ENCODE measurements around the gene GRHPR. TPM values are rescaled to one million over a fixed set of nuclear protein-coding genes. Genes with fewer than 3 reads are reported as not detected.

GRHPR gene
- total RNA-seq, 1 donor from 2014 or later = 99.2 TPM

DNA sequence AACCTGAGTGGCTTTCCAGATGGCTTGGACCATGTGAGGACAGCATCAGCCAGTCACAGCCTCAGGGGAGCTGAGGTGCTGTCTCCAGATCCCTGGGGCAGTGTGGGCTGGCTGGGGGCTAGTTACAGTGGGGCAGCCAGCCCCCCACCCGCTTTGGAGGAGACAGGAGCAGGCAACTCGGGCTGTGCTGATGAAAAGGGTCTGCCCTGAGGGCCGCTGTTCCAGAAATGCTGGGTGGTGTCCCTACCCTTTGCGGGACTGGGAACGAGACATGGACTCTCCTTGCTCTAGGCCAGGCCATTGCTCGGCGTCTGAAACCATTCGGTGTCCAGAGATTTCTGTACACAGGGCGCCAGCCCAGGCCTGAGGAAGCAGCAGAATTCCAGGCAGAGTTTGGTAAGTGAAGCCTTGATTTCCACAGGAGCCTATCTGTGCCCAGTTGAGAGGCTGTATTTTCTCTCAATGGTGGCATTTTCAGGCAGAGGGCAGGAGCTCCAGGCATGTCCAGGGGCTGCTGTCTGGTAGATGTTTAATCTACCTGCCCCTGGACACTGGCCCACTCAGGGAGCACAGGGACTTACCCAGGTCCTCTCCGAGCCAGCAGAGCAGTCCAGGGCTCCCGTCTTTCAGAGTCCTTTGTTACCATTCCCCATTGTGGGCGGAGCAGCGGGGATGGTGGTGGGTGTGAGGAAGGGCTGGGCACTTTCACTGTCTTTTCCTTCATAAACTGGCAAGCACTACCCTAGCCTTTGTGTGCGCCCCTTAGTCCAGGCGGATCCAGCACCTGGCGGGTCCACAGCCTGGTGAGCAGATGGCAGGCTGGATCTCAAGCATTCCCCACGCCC lies 7.2 kb downstream of the GRHPR start:
- no peak overlapping the region for H3K4me3 ChIP-seq (ENCODE audit: low read length in 3 of 3)
- no peak overlapping the region for H3K9ac ChIP-seq (ENCODE audit: low read depth in 1 of 3, low read length in 3 of 3)
- H3K36me3 ChIP-seq (ENCODE audit: control insufficient read depth in 3 of 3, insufficient read depth in 3 of 3, low read length in 3 of 3) = peaks cover 70 to 83% (median 77%) of the 10 kb centered on the region in 3 donors
- no peaks in the 10 kb centered on the region for H3K9me3 ChIP-seq (ENCODE audit: control insufficient read depth in 3 of 3, low read length in 3 of 3)
- H3K27ac ChIP-seq (ENCODE audit: low read depth, low read length) = no peak overlapping the region
- H3K4me1 ChIP-seq (ENCODE audit: control insufficient read depth in 3 of 3, insufficient read depth in 3 of 3, low read length in 3 of 3) = peaks cover 19 to 22% (median 20%) of the 10 kb centered on the region in 3 donors
- H3K27me3 ChIP-seq (ENCODE audit: control insufficient read depth in 3 of 3, insufficient read depth in 3 of 3, low read length in 3 of 3) = no peaks in the 10 kb centered on the region

DNA sequence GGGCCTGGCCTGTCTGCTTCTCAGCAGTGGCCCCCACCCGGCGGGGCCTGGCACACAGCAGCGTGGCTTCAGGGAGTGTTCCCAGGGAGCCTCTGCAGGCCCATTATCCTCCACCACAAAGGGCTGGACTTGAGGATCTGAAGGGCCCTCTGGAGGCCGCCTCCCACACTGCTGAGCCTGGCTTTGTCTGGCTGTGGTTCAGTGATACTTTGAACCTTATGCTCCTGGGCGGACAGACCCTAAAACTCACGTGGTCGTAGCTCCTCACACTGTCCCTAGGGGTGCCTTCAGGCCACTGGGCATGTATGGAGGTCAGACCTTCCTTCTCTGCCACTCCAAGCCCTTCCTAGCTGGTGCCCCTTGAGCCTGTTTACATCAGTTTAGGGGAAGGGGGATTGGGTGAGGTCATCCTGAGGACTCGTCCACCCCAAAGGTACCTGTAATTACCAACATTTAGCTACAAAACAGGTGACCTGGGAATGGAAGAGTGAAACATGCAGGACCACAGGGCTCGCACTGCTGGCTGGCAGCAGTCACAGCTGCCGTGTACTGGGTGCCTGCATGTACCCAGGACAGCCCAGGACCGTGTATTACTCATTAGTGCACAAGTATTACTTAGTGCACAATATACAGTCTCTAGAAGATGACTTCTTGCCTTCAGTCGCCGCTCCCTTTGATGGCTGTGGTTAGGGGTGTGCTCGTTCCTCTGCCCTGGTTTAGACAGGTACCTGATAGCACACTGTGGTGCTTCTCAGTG lies 8.5 kb downstream of the GRHPR start:
- Histone ChIP-seq H3K36me3 (ENCODE audit: control insufficient read depth in 3 of 3, insufficient read depth in 3 of 3, low read length in 3 of 3) (peaks cover 75 to 80% (median 75%) of the 10 kb centered on the region in 3 donors), H3K9me3 (ENCODE audit: control insufficient read depth in 3 of 3, low read length in 3 of 3) (no peaks in the 10 kb centered on the region), H3K27me3 (ENCODE audit: control insufficient read depth in 3 of 3, insufficient read depth in 3 of 3, low read length in 3 of 3) (no peaks in the 10 kb centered on the region), H3K4me3 (ENCODE audit: low read length in 3 of 3) (no peak overlapping the region), H3K27ac (ENCODE audit: low read depth, low read length) (no peak overlapping the region), H3K9ac (ENCODE audit: low read depth in 1 of 3, low read length in 3 of 3) (peak overlapping the region in 1 of 3 donors; percentile 5), H3K4me1 (ENCODE audit: control insufficient read depth in 3 of 3, insufficient read depth in 3 of 3, low read length in 3 of 3) (peaks cover 12 to 17% (median 14%) of the 10 kb centered on the region in 3 donors)

DNA sequence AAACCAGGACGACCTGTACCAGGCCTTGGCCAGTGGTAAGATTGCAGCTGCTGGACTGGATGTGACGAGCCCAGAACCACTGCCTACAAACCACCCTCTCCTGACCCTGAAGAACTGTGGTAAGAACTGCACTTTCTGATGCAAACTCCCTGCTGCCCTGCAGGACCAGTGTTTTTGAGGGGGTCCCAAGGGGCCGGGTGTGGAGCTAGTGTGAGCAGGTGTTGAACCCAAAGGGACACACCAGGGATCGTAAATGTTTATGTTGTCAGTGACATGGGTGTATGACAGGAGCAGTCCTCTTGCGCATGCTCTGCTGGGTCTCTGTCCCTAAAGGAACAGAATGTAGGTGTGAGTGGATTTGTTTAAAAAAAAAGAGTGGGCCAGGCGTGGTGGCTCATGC lies 9.5 kb downstream of the GRHPR start:
- Histone ChIP-seq H3K27ac (ENCODE audit: low read depth, low read length) (no peak overlapping the region), H3K36me3 (ENCODE audit: control insufficient read depth in 3 of 3, insufficient read depth in 3 of 3, low read length in 3 of 3) (peaks cover 75 to 80% (median 76%) of the 10 kb centered on the region in 3 donors), H3K9ac (ENCODE audit: low read depth in 1 of 3, low read length in 3 of 3) (no peak overlapping the region), H3K27me3 (ENCODE audit: control insufficient read depth in 3 of 3, insufficient read depth in 3 of 3, low read length in 3 of 3) (no peaks in the 10 kb centered on the region), H3K9me3 (ENCODE audit: control insufficient read depth in 3 of 3, low read length in 3 of 3) (no peaks in the 10 kb centered on the region), H3K4me3 (ENCODE audit: low read length in 3 of 3) (no peak overlapping the region), H3K4me1 (ENCODE audit: control insufficient read depth in 3 of 3, insufficient read depth in 3 of 3, low read length in 3 of 3) (peaks cover 16 to 26% (median 22%) of the 10 kb centered on the region in 3 donors)

DNA sequence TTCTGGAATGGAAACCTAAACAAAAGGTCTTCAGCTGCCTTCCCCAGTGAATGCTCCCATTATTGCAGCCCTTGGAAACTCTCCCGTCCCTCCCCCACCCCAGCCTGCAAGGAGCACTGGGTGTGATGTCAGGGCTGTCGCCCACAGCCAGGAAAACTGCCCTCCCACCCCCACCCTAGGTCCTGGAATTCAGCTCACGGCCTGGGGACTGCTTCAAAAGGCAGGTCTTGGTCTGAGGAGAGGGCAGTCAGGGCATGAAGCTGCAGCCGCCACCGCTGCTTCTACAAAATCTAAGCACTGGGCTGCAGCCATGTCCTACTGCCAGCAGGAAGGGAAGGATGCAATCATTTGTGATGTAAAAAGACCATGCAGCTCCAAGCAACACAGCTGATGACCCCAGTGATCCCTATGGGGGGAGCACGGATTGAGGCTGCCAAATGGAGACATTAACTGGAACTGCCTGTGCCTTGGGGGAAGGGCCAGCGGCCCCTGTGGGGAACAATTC lies 11.4 kb downstream of the GRHPR start:
- Histone ChIP-seq H3K9me3 (ENCODE audit: control insufficient read depth in 3 of 3, low read length in 3 of 3) (no peaks in the 10 kb centered on the region), H3K9ac (ENCODE audit: low read depth in 1 of 3, low read length in 3 of 3) (no peak overlapping the region), H3K27me3 (ENCODE audit: control insufficient read depth in 3 of 3, insufficient read depth in 3 of 3, low read length in 3 of 3) (no peaks in the 10 kb centered on the region), H3K27ac (ENCODE audit: low read depth, low read length) (no peak overlapping the region), H3K4me1 (ENCODE audit: control insufficient read depth in 3 of 3, insufficient read depth in 3 of 3, low read length in 3 of 3) (peaks cover 30 to 42% (median 30%) of the 10 kb centered on the region in 3 donors), H3K4me3 (ENCODE audit: low read length in 3 of 3) (no peak overlapping the region), H3K36me3 (ENCODE audit: control insufficient read depth in 3 of 3, insufficient read depth in 3 of 3, low read length in 3 of 3) (peaks cover 69 to 74% (median 73%) of the 10 kb centered on the region in 3 donors)

DNA sequence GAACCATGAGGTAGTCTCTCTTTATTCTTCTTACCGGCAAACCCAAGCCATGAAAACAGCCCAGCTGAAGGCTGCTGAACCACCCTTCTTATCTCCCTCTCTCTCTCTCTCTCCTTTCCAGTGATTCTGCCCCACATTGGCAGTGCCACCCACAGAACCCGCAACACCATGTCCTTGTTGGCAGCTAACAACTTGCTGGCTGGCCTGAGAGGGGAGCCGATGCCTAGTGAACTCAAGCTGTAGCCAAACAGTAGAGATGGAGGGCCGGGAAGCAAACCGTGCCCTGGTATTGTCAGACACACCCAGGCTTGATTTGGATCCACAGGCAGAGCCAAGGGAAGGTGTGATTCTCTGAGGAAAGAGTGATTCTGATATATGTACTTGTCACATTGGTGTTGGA lies 14.0 kb downstream of the GRHPR start:
- Histone ChIP-seq H3K36me3 (ENCODE audit: control insufficient read depth in 3 of 3, insufficient read depth in 3 of 3, low read length in 3 of 3) (peaks cover 60 to 72% (median 61%) of the 10 kb centered on the region in 3 donors), H3K4me1 (ENCODE audit: control insufficient read depth in 3 of 3, insufficient read depth in 3 of 3, low read length in 3 of 3) (peaks cover 30 to 42% (median 30%) of the 10 kb centered on the region in 3 donors), H3K9me3 (ENCODE audit: control insufficient read depth in 3 of 3, low read length in 3 of 3) (no peaks in the 10 kb centered on the region), H3K27me3 (ENCODE audit: control insufficient read depth in 3 of 3, insufficient read depth in 3 of 3, low read length in 3 of 3) (no peaks in the 10 kb centered on the region), H3K4me3 (ENCODE audit: low read length in 3 of 3) (no peak overlapping the region), H3K9ac (ENCODE audit: low read depth in 1 of 3, low read length in 3 of 3) (peak overlapping the region in 1 of 3 donors; percentile 25), H3K27ac (ENCODE audit: low read depth, low read length) (no peak overlapping the region)

DNA sequence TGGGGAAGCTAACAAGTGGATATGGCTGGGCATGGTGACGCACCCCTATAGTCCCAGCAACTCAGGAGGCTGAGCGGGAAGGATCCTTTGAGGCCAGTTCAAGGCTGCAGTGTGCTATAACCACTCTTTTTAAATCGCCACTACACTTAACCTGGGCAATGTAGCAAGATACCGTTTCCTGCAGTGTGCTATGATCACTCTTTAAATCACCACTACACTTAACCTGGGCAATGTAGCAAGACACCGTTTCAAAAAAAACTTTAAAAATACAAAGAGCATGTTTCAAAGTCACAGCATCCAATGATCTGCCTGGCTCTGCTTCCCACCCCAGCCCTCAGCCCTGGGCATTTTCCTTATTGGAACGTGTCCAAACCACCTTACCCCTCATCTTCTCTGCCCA lies 14.5 kb downstream of the GRHPR start:
- Histone ChIP-seq H3K4me1 (ENCODE audit: control insufficient read depth in 3 of 3, insufficient read depth in 3 of 3, low read length in 3 of 3) (peaks cover 30 to 42% (median 30%) of the 10 kb centered on the region in 3 donors), H3K27ac (ENCODE audit: low read depth, low read length) (no peak overlapping the region), H3K36me3 (ENCODE audit: control insufficient read depth in 3 of 3, insufficient read depth in 3 of 3, low read length in 3 of 3) (peaks cover 61 to 73% (median 62%) of the 10 kb centered on the region in 3 donors)

DNA sequence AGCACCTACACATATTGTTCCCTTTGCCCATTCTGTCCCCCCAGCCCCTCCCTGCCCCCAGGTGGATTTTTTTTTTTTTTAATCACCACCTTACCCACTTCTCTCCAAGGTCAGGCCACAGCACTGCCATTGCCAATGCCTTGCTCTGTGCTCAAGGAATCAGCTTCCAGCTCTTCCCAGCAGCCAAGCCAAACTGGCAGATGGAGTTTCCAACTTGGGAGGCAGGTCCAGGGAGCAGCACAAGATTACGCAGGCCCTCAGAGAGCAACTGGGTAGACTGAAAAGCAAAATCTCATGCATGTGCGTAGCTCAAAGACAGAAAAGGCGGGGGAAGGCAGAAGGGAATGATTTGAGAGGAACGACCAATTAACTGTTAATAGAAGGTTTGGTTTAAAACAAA lies 15.1 kb downstream of the GRHPR start:
- no peak overlapping the region for H3K4me3 ChIP-seq (ENCODE audit: low read length in 3 of 3)
- H3K36me3 ChIP-seq (ENCODE audit: control insufficient read depth in 3 of 3, insufficient read depth in 3 of 3, low read length in 3 of 3) = peaks cover 60 to 77% (median 64%) of the 10 kb centered on the region in 3 donors
- H3K9ac ChIP-seq (ENCODE audit: low read depth in 1 of 3, low read length in 3 of 3) = no peak overlapping the region
- no peaks in the 10 kb centered on the region for H3K27me3 ChIP-seq (ENCODE audit: control insufficient read depth in 3 of 3, insufficient read depth in 3 of 3, low read length in 3 of 3)
- no peak overlapping the region for H3K27ac ChIP-seq (ENCODE audit: low read depth, low read length)
- peaks cover 30 to 42% (median 30%) of the 10 kb centered on the region in 3 donors for H3K4me1 ChIP-seq (ENCODE audit: control insufficient read depth in 3 of 3, insufficient read depth in 3 of 3, low read length in 3 of 3)
- no peaks in the 10 kb centered on the region for H3K9me3 ChIP-seq (ENCODE audit: control insufficient read depth in 3 of 3, low read length in 3 of 3)

More for the DNA sequence above, 14.5 kb downstream of the GRHPR start:
- Histone ChIP-seq H3K9ac (ENCODE audit: low read depth in 1 of 3, low read length in 3 of 3) (no peak overlapping the region), H3K4me3 (ENCODE audit: low read length in 3 of 3) (no peak overlapping the region), H3K27me3 (ENCODE audit: control insufficient read depth in 3 of 3, insufficient read depth in 3 of 3, low read length in 3 of 3) (no peaks in the 10 kb centered on the region), H3K9me3 (ENCODE audit: control insufficient read depth in 3 of 3, low read length in 3 of 3) (no peaks in the 10 kb centered on the region)

DNA sequence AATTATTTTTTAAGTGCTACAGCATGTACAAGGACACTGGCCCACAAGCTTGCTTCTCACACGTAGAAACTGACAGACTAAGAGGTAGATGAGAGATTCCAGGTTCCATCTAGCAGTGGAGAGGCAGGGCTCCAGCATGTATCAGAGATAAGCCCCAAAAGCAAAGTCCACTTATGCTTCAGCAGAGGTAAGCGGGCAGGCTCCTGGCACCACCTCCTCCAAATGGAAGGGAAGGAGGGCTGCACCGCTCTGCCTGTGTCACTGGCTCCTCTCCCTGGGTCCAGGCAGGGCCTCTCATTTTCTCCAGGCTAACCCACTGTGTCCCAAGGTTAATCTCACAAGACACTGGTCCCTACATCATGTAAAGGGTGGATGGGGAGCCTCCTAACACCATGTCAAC lies 15.9 kb downstream of the GRHPR start:
- H3K27me3 ChIP-seq (ENCODE audit: control insufficient read depth in 3 of 3, insufficient read depth in 3 of 3, low read length in 3 of 3) = no peaks in the 10 kb centered on the region
- no peak overlapping the region for H3K27ac ChIP-seq (ENCODE audit: low read depth, low read length)
- H3K9ac ChIP-seq (ENCODE audit: low read depth in 1 of 3, low read length in 3 of 3) = peak overlapping the region in 1 of 3 donors; percentile 34
- H3K9me3 ChIP-seq (ENCODE audit: control insufficient read depth in 3 of 3, low read length in 3 of 3) = no peaks in the 10 kb centered on the region
- peaks cover 55 to 78% (median 60%) of the 10 kb centered on the region in 3 donors for H3K36me3 ChIP-seq (ENCODE audit: control insufficient read depth in 3 of 3, insufficient read depth in 3 of 3, low read length in 3 of 3)
- H3K4me1 ChIP-seq (ENCODE audit: control insufficient read depth in 3 of 3, insufficient read depth in 3 of 3, low read length in 3 of 3) = peaks cover 24 to 35% (median 25%) of the 10 kb centered on the region in 3 donors
- no peak overlapping the region for H3K4me3 ChIP-seq (ENCODE audit: low read length in 3 of 3)

DNA sequence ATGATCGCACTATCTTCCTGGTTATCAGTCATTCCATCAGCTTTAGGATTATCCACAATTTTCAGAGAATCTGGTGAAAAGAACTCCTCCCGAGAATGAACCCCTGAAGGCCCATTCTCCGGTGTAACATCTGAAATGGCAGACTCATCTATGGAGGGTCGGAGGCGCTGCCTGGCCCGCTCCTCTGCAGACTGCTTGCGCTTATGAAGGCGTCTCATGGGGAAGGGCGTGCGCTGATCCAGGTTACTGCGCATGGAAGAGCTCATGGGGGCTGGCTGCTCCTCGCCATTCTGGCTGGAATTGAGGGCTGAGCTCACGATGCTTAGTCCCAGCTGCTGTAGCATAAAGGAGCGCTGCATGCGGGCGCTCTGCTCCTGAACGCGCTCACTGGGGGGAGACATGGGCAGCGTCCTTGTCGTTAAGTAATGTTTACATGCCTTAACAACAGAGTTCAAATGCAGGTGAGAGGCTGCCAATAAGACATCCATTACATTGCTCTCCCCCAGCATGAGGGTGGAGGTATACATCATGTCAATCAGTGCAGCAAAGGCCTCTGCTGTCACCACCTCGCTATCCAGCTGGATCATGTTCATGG lies 19.4 kb downstream of the GRHPR start:
- Histone ChIP-seq H3K27me3 (ENCODE audit: control insufficient read depth in 3 of 3, insufficient read depth in 3 of 3, low read length in 3 of 3) (no peaks in the 10 kb centered on the region), H3K4me1 (ENCODE audit: control insufficient read depth in 3 of 3, insufficient read depth in 3 of 3, low read length in 3 of 3) (peaks cover 9 to 25% (median 14%) of the 10 kb centered on the region in 3 donors), H3K27ac (ENCODE audit: low read depth, low read length) (no peak overlapping the region), H3K36me3 (ENCODE audit: control insufficient read depth in 3 of 3, insufficient read depth in 3 of 3, low read length in 3 of 3) (peaks cover 32 to 52% (median 40%) of the 10 kb centered on the region in 3 donors), H3K9me3 (ENCODE audit: control insufficient read depth in 3 of 3, low read length in 3 of 3) (no peaks in the 10 kb centered on the region), H3K4me3 (ENCODE audit: low read length in 3 of 3) (no peak overlapping the region), H3K9ac (ENCODE audit: low read depth in 1 of 3, low read length in 3 of 3) (no peak overlapping the region)
